H9 (cell line): Measurements from ENCODE around the gene CDH3. TPM values are rescaled to one million over a fixed set of nuclear protein-coding genes. Genes with fewer than 3 reads are reported as not detected.

Source experiments
- DNase-seq: peaks from one replicate; pipeline ENCODE4 v3.0.0-alpha.2; 2017
- H2AFZ ChIP-seq: one replicate; pipeline ENCODE4 v1.6.1; 2013; ENCODE audit warnings: mild to moderate bottlenecking, low read length, control low read depth, moderate library complexity
- H2AK5ac ChIP-seq: 2 replicates; pipeline ENCODE4 v1.6.1; 2013; ENCODE audit warnings: low read length, control low read depth, mixed read lengths; ENCODE audit not compliant: insufficient read length
- H2BK120ac ChIP-seq: one replicate; pipeline ENCODE4 v1.6.1; 2013; ENCODE audit warnings: low read depth, mild to moderate bottlenecking, low read length, control low read depth, inconsistent platforms; ENCODE audit not compliant: poor library complexity, severe bottlenecking
- H2BK12ac ChIP-seq: 2 replicates; pipeline ENCODE4 v1.6.1; 2013; ENCODE audit warnings: low read length, control low read depth, mixed read lengths, low read depth; ENCODE audit not compliant: insufficient read length
- H2BK15ac ChIP-seq: 2 replicates; pipeline ENCODE4 v1.6.1; 2013; ENCODE audit warnings: low read depth, low read length, control low read depth
- H2BK20ac ChIP-seq: one replicate; pipeline ENCODE4 v1.6.1; 2013; ENCODE audit warnings: low read depth, mild to moderate bottlenecking, low read length, control low read depth, inconsistent platforms; ENCODE audit not compliant: poor library complexity, severe bottlenecking
- H2BK5ac ChIP-seq: 2 replicates; pipeline ENCODE4 v1.6.1; 2013; ENCODE audit warnings: low read length, control low read depth, mixed read lengths; ENCODE audit not compliant: insufficient read length
- H3K14ac ChIP-seq: 2 replicates; pipeline ENCODE4 v1.6.1; 2013; ENCODE audit warnings: low read length, control low read depth; ENCODE audit not compliant: insufficient read depth
- H3K18ac ChIP-seq: 2 replicates; pipeline ENCODE4 v1.6.1; 2013; ENCODE audit warnings: low read depth, mild to moderate bottlenecking, mixed read lengths, low read length, control low read depth; ENCODE audit not compliant: insufficient read length
- H3K23ac ChIP-seq: 2 replicates; pipeline ENCODE4 v1.6.1; 2013; ENCODE audit warnings: low read length, control low read depth, mixed read lengths, low read depth; ENCODE audit not compliant: insufficient read length
- H3K23me2 ChIP-seq: 2 replicates; pipeline ENCODE4 v1.6.1; 2013; ENCODE audit warnings: low read depth, mild to moderate bottlenecking, mixed read lengths, low read length, control low read depth; ENCODE audit not compliant: insufficient read length, poor library complexity, severe bottlenecking
- H3K27ac ChIP-seq: 2 replicates; pipeline ENCODE4 v1.5.1; 2013; ENCODE audit warnings: low read length, control low read depth, mixed read lengths, low read depth; ENCODE audit not compliant: insufficient read length
- H3K27me3 ChIP-seq: 2 replicates; pipeline ENCODE4 v1.6.1; 2013; ENCODE audit warnings: low read length, control low read depth, inconsistent platforms; ENCODE audit not compliant: insufficient read depth
- H3K4ac ChIP-seq: 2 replicates; pipeline ENCODE4 v1.6.1; 2013; ENCODE audit warnings: low read depth, mild to moderate bottlenecking, control low read depth, inconsistent platforms, low read length, moderate library complexity
- H3K4me1 ChIP-seq: 2 replicates; pipeline ENCODE4 v1.6.1; 2013; ENCODE audit warnings: low read length, control low read depth, inconsistent platforms; ENCODE audit not compliant: insufficient read depth
- H3K4me2 ChIP-seq: 2 replicates; pipeline ENCODE4 v1.6.1; 2013; ENCODE audit warnings: low read length, control low read depth, mixed read lengths; ENCODE audit not compliant: insufficient read length, insufficient read depth
- H3K56ac ChIP-seq: 2 replicates; pipeline ENCODE4 v1.6.1; 2013; ENCODE audit warnings: low read depth, mild to moderate bottlenecking, mixed read lengths, low read length, control low read depth; ENCODE audit not compliant: insufficient read length
- H3K79me1 ChIP-seq: 2 replicates; pipeline ENCODE4 v1.6.1; 2013; ENCODE audit warnings: low read depth, mild to moderate bottlenecking, moderate library complexity, low read length, control low read depth, inconsistent platforms; ENCODE audit not compliant: insufficient read depth, poor library complexity, severe bottlenecking
- H3K79me2 ChIP-seq: 2 replicates; pipeline ENCODE4 v1.6.1; 2013; ENCODE audit warnings: low read length, control low read depth, inconsistent platforms; ENCODE audit not compliant: insufficient read depth
- H3K9ac ChIP-seq: 2 replicates; pipeline ENCODE4 v1.6.1; 2013; ENCODE audit warnings: low read length, control low read depth, mixed read lengths; ENCODE audit not compliant: insufficient read length; ENCODE audit errors: extremely low read depth
- H3K9me3 ChIP-seq: one replicate; pipeline ENCODE4 v1.6.1; 2013; ENCODE audit warnings: low read depth, low read length, inconsistent platforms; ENCODE audit not compliant: control insufficient read depth
- H3T11ph ChIP-seq: one replicate; pipeline ENCODE4 v1.6.1; 2013; ENCODE audit warnings: mild to moderate bottlenecking, low read length, control low read depth, inconsistent platforms
- H4K20me1 ChIP-seq: one replicate; pipeline ENCODE4 v1.6.1; 2013; ENCODE audit not compliant: control insufficient read depth, insufficient read length, insufficient read depth
- H4K5ac ChIP-seq: 2 replicates; pipeline ENCODE4 v1.6.1; 2013; ENCODE audit warnings: low read depth, mild to moderate bottlenecking, mixed read lengths, low read length, control low read depth; ENCODE audit not compliant: insufficient read length
- H4K8ac ChIP-seq: replicated peaks from 2 replicates; pipeline ENCODE4 v1.6.1; 2013; ENCODE audit warnings: low read length, control low read depth, mixed read lengths, low read depth; ENCODE audit not compliant: insufficient read length
- H4K91ac ChIP-seq: 2 replicates; pipeline ENCODE4 v1.6.1; 2013; ENCODE audit warnings: low read depth, mild to moderate bottlenecking, moderate library complexity, mixed read lengths, low read length, control low read depth; ENCODE audit not compliant: insufficient read length
- H3K27ac Mint-ChIP-seq, 3 experiments: 2 replicates in 2 of 3; 3 replicates in 1 of 3; pipeline ENCODE4 v1.8.0; 2020 to 2021; ENCODE audit warnings: mixed read lengths in 3 of 3, mild to moderate bottlenecking in 1 of 3, moderate library complexity in 1 of 3
- H3K27me3 Mint-ChIP-seq: 2 replicates; pipeline ENCODE4 v1.8.0; 2021; ENCODE audit warnings: low read depth, mild to moderate bottlenecking, moderate library complexity, mixed read lengths
- H3K36me3 Mint-ChIP-seq, 3 experiments: 2 replicates in 2 of 3; 3 replicates in 1 of 3; pipeline ENCODE4 v1.8.0; 2020 to 2021; ENCODE audit warnings: low read depth in 3 of 3, mixed read lengths in 3 of 3; ENCODE audit not compliant: insufficient read depth in 1 of 3
- H3K4me1 Mint-ChIP-seq, 2 experiments: 2 replicates each; pipeline ENCODE4 v1.8.0; 2020; ENCODE audit warnings: mixed read lengths in 2 of 2
- H3K4me3 Mint-ChIP-seq, 2 experiments: 2 replicates in 1 of 2; 3 replicates in 1 of 2; pipeline ENCODE4 v1.8.0; 2020 to 2021; ENCODE audit warnings: mild to moderate bottlenecking in 2 of 2, mixed read lengths in 2 of 2, moderate library complexity in 1 of 2
- H3K9me3 Mint-ChIP-seq, 2 experiments: 2 replicates in 1 of 2; 3 replicates in 1 of 2; pipeline ENCODE4 v1.8.0; 2020; ENCODE audit warnings: mild to moderate bottlenecking in 2 of 2, mixed read lengths in 2 of 2, moderate library complexity in 1 of 2
- CTCF ChIP-seq: fragments of 200-600 bp; sonication (generic); conservative IDR thresholded peaks from 3 replicates; pipeline ENCODE4 v1.8.0; 2021; ENCODE audit warnings: antibody characterized with exemption, mild to moderate bottlenecking
- WGBS: extraction: QIAGEN DNeasy Blood & Tissue Kit; methylation state at CpG from one replicate; pipeline ENCODE4 v1.1.7; 2013; ENCODE audit warnings: missing lambda C conversion rate, low lambda C conversion rate, mixed read lengths; ENCODE audit not compliant: insufficient read length; ENCODE audit errors: extremely low coverage; 5-methylcytosine and 5-hydroxymethylcytosine counted together
- total RNA-seq: library from RNA; stranded (reverse); gene quantifications from 2 replicates; pipeline ENCODE4 v1.2.1, GENCODE V29; 2021

CDH3 gene
- total RNA-seq, 1 experiment from 2014 or later, result 97.2 TPM

GRCh38 chr16:68739964-68740627 lies 95.0 kb downstream of the CDH3 start:
- H3K23me2 ChIP-seq, result peaks cover 15% of the 10 kb centered on the region
- H2AK5ac ChIP-seq, result no peak overlapping the region
- no peak overlapping the region for H2BK15ac ChIP-seq
- no peaks in the 10 kb centered on the region for H3K9me3 ChIP-seq
- Mint-ChIP-seq H3K4me3 (peak overlapping the region in 1 of 2 experiments; percentile 22; a peak in 2 of 5 replicates), H3K36me3 (peaks cover 10 to 22% (median 20%) of the 10 kb centered on the region in 3 experiments), H3K27me3 (peaks cover 2% of the 10 kb centered on the region; the same call in 1 of the 2 replicates), H3K4me1 (peaks cover 55 to 60% of the 10 kb centered on the region in 2 experiments), H3K9me3 (no peaks in the 10 kb centered on the region; a peak in 2 of 5 replicates), H3K27ac (peak overlapping the region; percentile 13 to 90 (median 81); a peak in 6 of 7 replicates)
- H4K8ac ChIP-seq, result no peak overlapping the region
- H4K91ac ChIP-seq, result no peak overlapping the region
- H3K9ac ChIP-seq, result no peak overlapping the region
- no peak overlapping the region for H3K23ac ChIP-seq
- H3K27me3 ChIP-seq, result no peaks in the 10 kb centered on the region
- TF ChIP-seq CTCF, result no peak
- no peaks in the 10 kb centered on the region for H4K20me1 ChIP-seq
- H2BK20ac ChIP-seq, result no peak overlapping the region
- H3K56ac ChIP-seq, result no peak overlapping the region
- no peak overlapping the region for H4K5ac ChIP-seq
- no peak overlapping the region for H3T11ph ChIP-seq
- no peak overlapping the region for H2BK120ac ChIP-seq
- H2BK12ac ChIP-seq, result no peak overlapping the region
- peaks cover 3% of the 10 kb centered on the region; the same call in 1 of the 2 replicates for H3K79me2 ChIP-seq
- no peak overlapping the region for H3K14ac ChIP-seq
- H3K18ac ChIP-seq, result no peak overlapping the region
- WGBS, result no CpG with 5 or more reads among the region's 7 CpGs
- H3K4ac ChIP-seq, result no peak overlapping the region
- peaks cover 13% of the 10 kb centered on the region; the same call in 1 of the 2 replicates for H3K4me1 ChIP-seq
- H2AFZ ChIP-seq, result no peak overlapping the region
- no peak overlapping the region for H2BK5ac ChIP-seq
- no peak overlapping the region for H3K27ac ChIP-seq
- no peak overlapping the region for H3K4me2 ChIP-seq
- H3K79me1 ChIP-seq, result no peaks in the 10 kb centered on the region
- no peak for DNase-seq
